Measurements from ENCODE around the gene DAP. TPM values are rescaled to one million over a fixed set of nuclear protein-coding genes. Genes with fewer than 3 reads are reported as not detected.
A peak's percentile ranks its signal among the peaks of the same experiment; 100 is the strongest.

Gene DAP
- total RNA-seq, 3 donors from 2014 or later (not counting 1 experiment from before 2014, with no cell fraction given) = 38.4 to 48.9 (median 44.9) TPM

GRCh38 chr5:10710513-10711128 lies 50.4 kb downstream of the DAP start:
- DNase-seq = no peak
- Histone ChIP-seq H3K9me3 (ENCODE audit: control insufficient read depth, insufficient read depth, low read length) (no peaks in the 10 kb centered on the region), H3K4me3 (ENCODE audit: low read length) (no peak overlapping the region), H3K36me3 (ENCODE audit: control insufficient read depth, insufficient read depth, low read length) (no peaks in the 10 kb centered on the region), H3K27ac (ENCODE audit: low read length) (no peak overlapping the region), H3K27me3 (ENCODE audit: control insufficient read depth, insufficient read depth, low read length) (no peaks in the 10 kb centered on the region), H3K4me1 (ENCODE audit: control insufficient read depth, insufficient read depth, low read length) (peaks cover 23% of the 10 kb centered on the region)
- Mint-ChIP-seq H3K4me3 (peak overlapping the region; percentile 51), H3K9me3 (no peaks in the 10 kb centered on the region), H3K4me1 (peaks cover 51 to 74% of the 10 kb centered on the region in 2 donors), H3K36me3 (no peaks in the 10 kb centered on the region), H3K27ac (peak overlapping the region; percentile 11 to 36), H3K27me3 (ENCODE audit: low read depth in 2 of 2) (no peaks in the 10 kb centered on the region)
- WGBS (ENCODE audit: insufficient coverage) = 85% methylated on average over 10 of the region's 10 CpGs
- ATAC-seq = peak in 2 of 3 donors; percentile 41 to 94
- TF ChIP-seq, protein P1, sequence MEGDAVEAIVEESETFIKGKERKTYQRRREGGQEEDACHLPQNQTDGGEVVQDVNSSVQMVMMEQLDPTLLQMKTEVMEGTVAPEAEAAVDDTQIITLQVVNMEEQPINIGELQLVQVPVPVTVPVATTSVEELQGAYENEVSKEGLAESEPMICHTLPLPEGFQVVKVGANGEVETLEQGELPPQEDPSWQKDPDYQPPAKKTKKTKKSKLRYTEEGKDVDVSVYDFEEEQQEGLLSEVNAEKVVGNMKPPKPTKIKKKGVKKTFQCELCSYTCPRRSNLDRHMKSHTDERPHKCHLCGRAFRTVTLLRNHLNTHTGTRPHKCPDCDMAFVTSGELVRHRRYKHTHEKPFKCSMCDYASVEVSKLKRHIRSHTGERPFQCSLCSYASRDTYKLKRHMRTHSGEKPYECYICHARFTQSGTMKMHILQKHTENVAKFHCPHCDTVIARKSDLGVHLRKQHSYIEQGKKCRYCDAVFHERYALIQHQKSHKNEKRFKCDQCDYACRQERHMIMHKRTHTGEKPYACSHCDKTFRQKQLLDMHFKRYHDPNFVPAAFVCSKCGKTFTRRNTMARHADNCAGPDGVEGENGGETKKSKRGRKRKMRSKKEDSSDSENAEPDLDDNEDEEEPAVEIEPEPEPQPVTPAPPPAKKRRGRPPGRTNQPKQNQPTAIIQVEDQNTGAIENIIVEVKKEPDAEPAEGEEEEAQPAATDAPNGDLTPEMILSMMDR (IDR thresholded peaks at IDR 0.05) = no peak
- intact Hi-C loops (cut with micrococcal nuclease) = no loop called here

DNA sequence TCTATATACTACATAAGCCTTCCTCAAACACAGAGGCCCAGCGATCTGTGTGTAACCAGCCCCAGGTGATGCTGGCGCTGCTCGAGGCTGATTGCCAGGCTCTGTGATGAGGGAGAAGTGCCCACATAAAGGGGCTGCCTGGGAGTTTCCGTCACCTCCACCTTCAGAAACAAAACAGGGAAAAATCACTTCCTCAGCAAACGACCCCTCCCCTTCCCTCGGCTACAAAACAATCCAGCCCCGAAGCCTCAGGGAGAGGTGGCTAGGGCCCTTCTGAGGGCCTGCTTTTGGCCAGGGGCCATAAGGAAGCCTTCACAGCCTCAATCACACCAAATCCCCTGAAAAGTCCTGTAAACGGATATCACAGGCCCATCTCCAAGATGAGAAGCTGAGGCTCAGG lies 51.1 kb downstream of the DAP start:
- H3K27me3 Mint-ChIP-seq (ENCODE audit: low read depth in 2 of 2) = no peaks in the 10 kb centered on the region

DNA sequence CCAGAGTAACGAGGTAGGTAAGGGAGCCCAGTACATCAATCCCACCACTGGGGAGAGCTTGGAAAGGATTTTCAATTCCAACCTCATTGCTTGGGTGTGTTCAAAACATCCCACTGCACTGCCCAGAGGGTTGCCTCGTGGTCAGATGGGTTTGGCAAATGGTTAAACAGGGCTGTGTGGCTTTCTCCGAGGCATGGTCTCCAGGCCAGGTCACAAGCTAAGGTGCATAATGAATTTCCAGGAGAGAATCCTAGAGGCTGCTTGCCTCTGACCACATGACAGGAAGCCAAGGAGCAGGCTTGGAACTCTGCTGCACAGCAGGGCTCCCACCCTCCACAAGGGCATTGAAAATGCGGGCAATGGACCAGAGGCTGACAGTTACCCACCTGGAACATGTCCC lies 51.6 kb downstream of the DAP start:
- H3K4me1 ChIP-seq (ENCODE audit: control insufficient read depth, insufficient read depth, low read length) = peaks cover 34% of the 10 kb centered on the region
- no peaks in the 10 kb centered on the region for H3K36me3 ChIP-seq (ENCODE audit: control insufficient read depth, insufficient read depth, low read length)
- DNase-seq (no peak), ATAC-seq (no peak)
- no peaks in the 10 kb centered on the region for H3K27me3 ChIP-seq (ENCODE audit: control insufficient read depth, insufficient read depth, low read length)
- 93% methylated on average over 4 of the region's 4 CpGs for WGBS (ENCODE audit: insufficient coverage)
- no peaks in the 10 kb centered on the region for H3K9me3 ChIP-seq (ENCODE audit: control insufficient read depth, insufficient read depth, low read length)
- Mint-ChIP-seq H3K27me3 (ENCODE audit: low read depth in 2 of 2) (no peaks in the 10 kb centered on the region), H3K4me1 (peaks cover 58 to 79% of the 10 kb centered on the region in 2 donors), H3K9me3 (no peaks in the 10 kb centered on the region), H3K27ac (no peak overlapping the region), H3K4me3 (no peak overlapping the region), H3K36me3 (no peaks in the 10 kb centered on the region)
- H3K4me3 ChIP-seq (ENCODE audit: low read length) = no peak overlapping the region
- H3K27ac ChIP-seq (ENCODE audit: low read length) = no peak overlapping the region
- TF ChIP-seq, protein P1 (IDR thresholded peaks at IDR 0.05) = no peak
- intact Hi-C loops (cut with micrococcal nuclease) = no loop called here

More for the DNA sequence above, 51.1 kb downstream of the DAP start:
- Mint-ChIP-seq H3K9me3 (no peaks in the 10 kb centered on the region), H3K4me1 (peaks cover 55 to 78% of the 10 kb centered on the region in 2 donors), H3K4me3 (no peak overlapping the region), H3K27ac (peak overlapping the region in 1 of 2 donors; percentile 36), H3K36me3 (no peaks in the 10 kb centered on the region)
- Histone ChIP-seq H3K9me3 (ENCODE audit: control insufficient read depth, insufficient read depth, low read length) (no peaks in the 10 kb centered on the region), H3K27me3 (ENCODE audit: control insufficient read depth, insufficient read depth, low read length) (no peaks in the 10 kb centered on the region), H3K4me1 (ENCODE audit: control insufficient read depth, insufficient read depth, low read length) (peaks cover 29% of the 10 kb centered on the region), H3K4me3 (ENCODE audit: low read length) (no peak overlapping the region), H3K27ac (ENCODE audit: low read length) (no peak overlapping the region), H3K36me3 (ENCODE audit: control insufficient read depth, insufficient read depth, low read length) (no peaks in the 10 kb centered on the region)
- DNase-seq (no peak), ATAC-seq (no peak)
- intact Hi-C loops (cut with micrococcal nuclease) = no loop called here
- TF ChIP-seq, protein P1 (IDR thresholded peaks at IDR 0.05) = no peak
- 96% methylated on average over 8 of the region's 8 CpGs for WGBS (ENCODE audit: insufficient coverage)

Measured in natural killer cell (primary cell).